Bronchial epithelial cell (primary cell): ENCODE data around the gene DSC2. TPM values are rescaled to one million over a fixed set of nuclear protein-coding genes. Genes with fewer than 3 reads are reported as not detected.

ENCODE experiments used
- DNase-seq: peaks from one replicate; pipeline ENCODE4 v3.0.0-alpha.2; 2010; ENCODE audit warnings: low read depth
- FAIRE-seq: peaks from 2 replicates; lab custom pipeline; 2011; peaks lifted over from hg19 to GRCh38; lab: Jason Lieb, UNC
- H3K27me3 ChIP-seq: 2 replicates; pipeline ENCODE4 v1.5.1; 2011; ENCODE audit warnings: low read length; ENCODE audit not compliant: control insufficient read depth, insufficient read depth
- H3K36me3 ChIP-seq: 2 replicates; pipeline ENCODE4 v1.5.1; 2011; ENCODE audit warnings: low read length; ENCODE audit not compliant: control insufficient read depth, insufficient read depth
- H3K4me3 ChIP-seq: 2 replicates; pipeline ENCODE4 v1.5.1; 2011; ENCODE audit warnings: mild to moderate bottlenecking, low read depth, low read length, control low read depth
- CTCF ChIP-seq: IDR thresholded peaks from 2 replicates; pipeline ENCODE4 v1.5.1; 2011; ENCODE audit warnings: mild to moderate bottlenecking, moderate library complexity, low read length, control low read depth, inconsistent platforms; ENCODE audit not compliant: insufficient read depth, severe bottlenecking
- total RNA-seq: library from RNA; depleted of rRNA; stranded (reverse); fragments of >200 nt; gene quantifications from 2 replicates; pipeline ENCODE4 v1.2.1, GENCODE V29; 2014

The DSC2 gene
- total RNA-seq, 1 donor from 2014 or later, result 49.0 TPM

- no peak overlapping the region for H3K4me3 ChIP-seq
- no peaks in the 10 kb centered on the region for H3K36me3 ChIP-seq
- FAIRE-seq (no peak), DNase-seq (no peak)
- H3K27me3 ChIP-seq, result no peaks in the 10 kb centered on the region
- no peak for TF ChIP-seq CTCF
Measured at GRCh38 chr18:31112804-31113203, 10.6 kb upstream of the DSC2 start.

- no peaks in the 10 kb centered on the region for H3K36me3 ChIP-seq
- TF ChIP-seq CTCF, result no peak
- FAIRE-seq (no peak), DNase-seq (no peak)
- H3K4me3 ChIP-seq, result no peak overlapping the region
- no peaks in the 10 kb centered on the region for H3K27me3 ChIP-seq
Measured at GRCh38 chr18:31105733-31106132, 3.5 kb upstream of the DSC2 start.

- FAIRE-seq (no peak), DNase-seq (peak; percentile 34)
- Histone ChIP-seq H3K4me3 (no peak overlapping the region), H3K36me3 (no peaks in the 10 kb centered on the region), H3K27me3 (no peaks in the 10 kb centered on the region)
- no peak for TF ChIP-seq CTCF
Measured at GRCh38 chr18:31104444-31104843, 2.2 kb upstream of the DSC2 start.

- DNase-seq (peak; percentile 59), FAIRE-seq (no peak)
- no peak overlapping the region for H3K4me3 ChIP-seq
Measured at GRCh38 chr18:31103423-31103822, 1.2 kb upstream of the DSC2 start.

GRCh38 chr18:31102941-31103340, 720 bp upstream of the DSC2 start:
- no peak for FAIRE-seq
- peak; percentile 89 for DNase-seq
- Histone ChIP-seq H3K4me3 (no peak overlapping the region), H3K27me3 (no peaks in the 10 kb centered on the region), H3K36me3 (no peaks in the 10 kb centered on the region)
- no peak for TF ChIP-seq CTCF

More at GRCh38 chr18:31103423-31103822, 1.2 kb upstream of the DSC2 start:
- no peak for TF ChIP-seq CTCF
- Histone ChIP-seq H3K36me3 (no peaks in the 10 kb centered on the region), H3K27me3 (no peaks in the 10 kb centered on the region)

- FAIRE-seq (no peak), DNase-seq (no peak)
- peak overlapping the region; percentile 87 for H3K4me3 ChIP-seq
- TF ChIP-seq CTCF, result peak; percentile 47
- no peaks in the 10 kb centered on the region for H3K27me3 ChIP-seq
- H3K36me3 ChIP-seq, result no peaks in the 10 kb centered on the region
Measured at GRCh38 chr18:31101183-31102024, 817 bp downstream of the DSC2 start.
